ENCODE results near the gene C2CD4B.
A peak's percentile ranks its signal among the peaks of the same experiment; 100 is the strongest.

DNA sequence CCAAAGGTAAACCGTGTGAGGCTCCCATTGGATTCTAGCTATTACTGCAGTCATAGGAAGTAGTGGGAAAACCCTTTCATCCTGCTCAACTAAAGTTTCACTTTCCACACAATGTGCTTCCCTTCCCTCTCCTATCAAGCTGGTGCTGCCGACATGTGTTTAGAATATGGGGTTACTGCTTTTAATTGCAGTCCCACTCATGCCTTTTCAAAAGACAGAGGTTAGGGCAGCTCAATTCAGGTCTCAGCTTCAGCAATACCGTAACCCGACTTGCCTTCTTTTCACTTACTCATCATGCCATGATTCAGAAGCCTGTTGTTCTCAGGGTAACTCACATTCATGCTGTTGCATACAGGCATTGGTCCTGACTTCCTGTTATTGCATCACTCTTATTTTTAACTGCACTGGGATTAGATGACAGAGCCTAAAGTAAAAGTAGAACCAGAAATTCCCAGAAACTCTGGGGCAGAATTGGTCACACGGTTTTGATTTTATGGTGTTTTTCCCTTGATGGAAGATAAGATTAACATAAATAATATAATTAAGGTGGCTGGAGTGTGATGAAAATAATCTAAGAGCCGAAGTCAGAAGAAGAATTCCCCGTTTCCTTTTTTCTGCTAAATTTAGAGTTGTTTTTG lies 45.7 kb downstream of the C2CD4B start:
- TF ChIP-seq POLR2AphosphoS5 (IDR thresholded peaks at IDR 0.05) (peak in 1 of 3 donors; percentile 21), POLR2A (IDR thresholded peaks at IDR 0.05) (no peak)
- TF ChIP-seq, protein P1, sequence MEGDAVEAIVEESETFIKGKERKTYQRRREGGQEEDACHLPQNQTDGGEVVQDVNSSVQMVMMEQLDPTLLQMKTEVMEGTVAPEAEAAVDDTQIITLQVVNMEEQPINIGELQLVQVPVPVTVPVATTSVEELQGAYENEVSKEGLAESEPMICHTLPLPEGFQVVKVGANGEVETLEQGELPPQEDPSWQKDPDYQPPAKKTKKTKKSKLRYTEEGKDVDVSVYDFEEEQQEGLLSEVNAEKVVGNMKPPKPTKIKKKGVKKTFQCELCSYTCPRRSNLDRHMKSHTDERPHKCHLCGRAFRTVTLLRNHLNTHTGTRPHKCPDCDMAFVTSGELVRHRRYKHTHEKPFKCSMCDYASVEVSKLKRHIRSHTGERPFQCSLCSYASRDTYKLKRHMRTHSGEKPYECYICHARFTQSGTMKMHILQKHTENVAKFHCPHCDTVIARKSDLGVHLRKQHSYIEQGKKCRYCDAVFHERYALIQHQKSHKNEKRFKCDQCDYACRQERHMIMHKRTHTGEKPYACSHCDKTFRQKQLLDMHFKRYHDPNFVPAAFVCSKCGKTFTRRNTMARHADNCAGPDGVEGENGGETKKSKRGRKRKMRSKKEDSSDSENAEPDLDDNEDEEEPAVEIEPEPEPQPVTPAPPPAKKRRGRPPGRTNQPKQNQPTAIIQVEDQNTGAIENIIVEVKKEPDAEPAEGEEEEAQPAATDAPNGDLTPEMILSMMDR (IDR thresholded peaks at IDR 0.05), result no peak

Data from breast epithelium (tissue), 3 donors.